ENCODE results near the gene CD226.

Gene CD226

GRCh38 chr18:69858897-69859296, 88.8 kb downstream of the CD226 start:
- TF ChIP-seq ATF2 (tag by site-specific recombination; IDR thresholded peaks at IDR 0.05; ENCODE audit: low read depth) (no peak), ZNF2 (tag by site-specific recombination; IDR thresholded peaks at IDR 0.05) (no peak), ZSCAN5A (tag by site-specific recombination; IDR thresholded peaks at IDR 0.05) (no peak), ZBTB44 (tag by site-specific recombination; IDR thresholded peaks at IDR 0.05) (no peak), PBX3 (CRISPR knock-in tag; IDR thresholded peaks at IDR 0.05) (no peak), ZNF645 (tag by site-specific recombination; IDR thresholded peaks at IDR 0.05) (no peak), ZNF777 (tag by site-specific recombination; IDR thresholded peaks at IDR 0.05; ENCODE audit: borderline replicate concordance) (no peak), GLI2 (tag by site-specific recombination; IDR thresholded peaks at IDR 0.05; ENCODE audit: borderline replicate concordance, low read depth) (no peak), ZNF626 (tag by site-specific recombination; IDR thresholded peaks at IDR 0.05) (no peak), SETDB1 (IDR thresholded peaks at IDR 0.05; ENCODE audit: insufficient read length, low read length) (no peak), ZNF335 (tag by site-specific recombination; conservative IDR thresholded peaks at IDR 0.05) (no peak), ZNF513 (tag by site-specific recombination; IDR thresholded peaks at IDR 0.05) (no peak), ZNF555 (tag by site-specific recombination; conservative IDR thresholded peaks at IDR 0.05) (no peak), ZNF785 (tag by site-specific recombination; IDR thresholded peaks at IDR 0.05) (no peak), ZNF548 (tag by site-specific recombination; IDR thresholded peaks at IDR 0.05) (no peak), ZNF530 (tag by site-specific recombination; IDR thresholded peaks at IDR 0.05; ENCODE audit: low read depth) (no peak), ZNF169 (tag by site-specific recombination; IDR thresholded peaks at IDR 0.05) (no peak), OVOL3 (tag by site-specific recombination; IDR thresholded peaks at IDR 0.05) (no peak)
- no peaks in the 10 kb centered on the region for H3K36me3 ChIP-seq (ENCODE audit: control insufficient read depth in 2 of 2, insufficient read depth in 1 of 2, low read length in 2 of 2)
- CTCF ChIA-PET, result no interaction called here
- no peak overlapping the region for H3K27ac ChIP-seq (ENCODE audit: extremely low read depth, low read depth, low read length)
- H3K4me3 ChIP-seq (ENCODE audit: low read depth, low read length), result no peak overlapping the region
- POLR2A ChIA-PET, result no interaction called here
- H3K9me3 ChIP-seq (ENCODE audit: control insufficient read depth, insufficient read depth, low read depth, low read length), result no peaks in the 10 kb centered on the region
- H3K4me1 ChIP-seq (ENCODE audit: control insufficient read depth, insufficient read depth, low read length), result no peaks in the 10 kb centered on the region

All from HEK293 (cell line).